Astrocyte of the cerebellum (primary cell): ENCODE data around the gene DACH1.

ENCODE experiments used
- DNase-seq: peaks from one replicate; pipeline ENCODE4 v3.0.0-alpha.2; 2011; ENCODE audit warnings: low read depth
- H3K4me3 ChIP-seq: 2 replicates; pipeline ENCODE4 v1.5.1; 2011; ENCODE audit warnings: mild to moderate bottlenecking, low read depth, low read length, moderate library complexity
- in situ Hi-C: cut with HindIII; loops from 2 replicates; pipeline ENCODE4 v1.10.0; 2017; ENCODE audit warnings: low sequenced_read_pairs
- TF ChIP-seq, protein P1 (sequence below): IDR thresholded peaks from 2 replicates; pipeline ENCODE4 v1.5.1; 2012; ENCODE audit warnings: low read length, low read depth, moderate library complexity, mild to moderate bottlenecking; ENCODE audit errors: missing control alignments

Gene DACH1

DNA sequence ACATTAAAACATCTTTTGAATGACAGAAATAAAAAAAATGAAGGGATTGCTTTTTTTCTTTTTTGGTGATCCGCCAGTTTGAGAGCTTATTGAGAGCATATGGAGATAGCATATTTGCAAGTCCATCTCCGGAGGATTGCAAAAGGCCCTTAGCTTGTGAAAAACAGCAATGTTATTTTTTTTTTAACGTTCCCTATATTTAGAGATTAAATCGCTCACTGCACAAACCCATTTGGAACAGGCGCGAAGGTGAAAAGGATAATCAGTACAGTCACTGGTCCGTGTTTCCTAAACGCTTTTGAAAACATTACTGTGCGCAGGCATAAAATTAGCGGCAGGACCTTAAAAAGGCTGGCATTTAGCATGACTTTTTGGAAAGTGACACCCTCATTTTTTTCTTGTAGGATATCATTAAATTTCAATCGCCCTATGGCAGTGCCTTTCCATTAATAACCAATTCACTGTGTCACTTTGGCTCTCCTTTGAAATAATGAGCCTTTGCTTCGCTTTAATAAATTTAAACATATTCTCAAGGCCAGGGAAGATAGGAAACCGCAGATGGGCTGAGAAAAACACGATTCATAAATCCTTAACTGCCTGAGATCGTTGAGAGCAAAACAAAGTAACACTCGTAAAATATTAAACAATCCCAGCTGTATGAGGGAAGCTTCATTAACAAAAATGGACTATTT lies 342.2 kb downstream of the DACH1 start:
- TF ChIP-seq, protein P1, sequence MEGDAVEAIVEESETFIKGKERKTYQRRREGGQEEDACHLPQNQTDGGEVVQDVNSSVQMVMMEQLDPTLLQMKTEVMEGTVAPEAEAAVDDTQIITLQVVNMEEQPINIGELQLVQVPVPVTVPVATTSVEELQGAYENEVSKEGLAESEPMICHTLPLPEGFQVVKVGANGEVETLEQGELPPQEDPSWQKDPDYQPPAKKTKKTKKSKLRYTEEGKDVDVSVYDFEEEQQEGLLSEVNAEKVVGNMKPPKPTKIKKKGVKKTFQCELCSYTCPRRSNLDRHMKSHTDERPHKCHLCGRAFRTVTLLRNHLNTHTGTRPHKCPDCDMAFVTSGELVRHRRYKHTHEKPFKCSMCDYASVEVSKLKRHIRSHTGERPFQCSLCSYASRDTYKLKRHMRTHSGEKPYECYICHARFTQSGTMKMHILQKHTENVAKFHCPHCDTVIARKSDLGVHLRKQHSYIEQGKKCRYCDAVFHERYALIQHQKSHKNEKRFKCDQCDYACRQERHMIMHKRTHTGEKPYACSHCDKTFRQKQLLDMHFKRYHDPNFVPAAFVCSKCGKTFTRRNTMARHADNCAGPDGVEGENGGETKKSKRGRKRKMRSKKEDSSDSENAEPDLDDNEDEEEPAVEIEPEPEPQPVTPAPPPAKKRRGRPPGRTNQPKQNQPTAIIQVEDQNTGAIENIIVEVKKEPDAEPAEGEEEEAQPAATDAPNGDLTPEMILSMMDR = no peak
- no peak for DNase-seq
- in situ Hi-C loops = no loop called here
- H3K4me3 ChIP-seq = no peak overlapping the region

DNA sequence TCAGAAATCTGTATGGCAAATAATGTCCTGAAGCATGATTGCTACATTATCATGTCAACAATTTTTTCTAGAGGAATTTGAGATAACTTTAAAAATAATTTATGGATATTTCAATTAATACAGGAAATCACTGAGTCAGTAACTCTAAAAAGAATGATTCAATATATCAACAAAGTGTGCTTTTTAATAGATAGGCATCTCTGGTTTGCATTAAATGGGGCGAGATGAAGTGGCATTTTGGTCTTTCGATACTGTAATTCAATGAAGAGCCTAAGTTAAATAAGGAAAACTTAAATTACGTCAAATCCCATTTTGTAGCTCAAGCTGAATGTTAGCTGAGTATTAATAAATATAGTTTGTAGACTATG lies 342.8 kb downstream of the DACH1 start:
- no peak overlapping the region for H3K4me3 ChIP-seq
- TF ChIP-seq, protein P1 = no peak
- DNase-seq = no peak
- in situ Hi-C loops = no loop called here

DNA sequence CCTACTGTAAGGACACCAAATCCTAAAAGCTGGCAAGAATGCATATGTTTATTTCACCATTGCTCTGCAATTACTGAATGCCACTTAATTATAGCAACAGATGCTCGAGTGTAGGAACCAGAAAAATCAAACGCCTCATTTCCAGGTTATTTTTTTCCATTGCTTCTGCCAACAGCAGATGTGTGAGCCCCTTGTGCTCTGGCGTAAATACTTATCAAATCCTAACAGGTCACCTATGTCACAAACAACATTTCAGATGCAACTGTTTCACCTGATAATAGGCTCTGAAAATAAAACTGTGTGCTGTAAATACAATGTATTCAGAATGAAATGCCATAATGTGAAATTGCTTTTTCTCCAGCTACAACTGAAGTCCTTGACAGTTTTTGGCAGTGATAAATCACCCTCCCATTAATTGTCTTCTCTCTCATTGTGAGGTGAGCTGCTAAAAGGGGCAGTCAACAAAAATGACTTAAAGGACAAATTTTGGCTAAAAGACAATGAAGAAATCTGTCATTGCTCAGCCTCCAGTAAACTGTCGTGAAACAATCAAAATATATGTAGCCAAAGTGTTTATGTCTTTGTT lies 344.0 kb downstream of the DACH1 start:
- H3K4me3 ChIP-seq = no peak overlapping the region
- DNase-seq = no peak
- TF ChIP-seq, protein P1 = no peak
- in situ Hi-C loops = no loop called here

DNA sequence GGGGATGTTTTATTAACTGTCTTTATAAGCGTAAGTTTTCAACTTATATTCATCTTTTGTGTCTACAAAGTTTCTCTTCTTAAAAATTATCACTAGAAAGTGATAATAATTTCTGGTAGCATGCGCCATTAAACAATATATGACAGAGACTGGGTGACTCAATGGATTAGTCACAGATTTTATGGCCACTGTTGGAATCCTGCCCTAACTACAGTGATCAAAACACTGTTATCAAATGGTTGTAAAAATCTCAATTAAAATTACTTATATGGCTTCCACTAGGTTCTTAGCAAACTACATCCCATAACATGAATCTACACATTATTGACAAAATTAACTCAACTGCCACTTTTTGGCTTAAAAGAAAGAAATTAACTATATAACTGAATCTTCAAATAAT lies 350.0 kb downstream of the DACH1 start:
- TF ChIP-seq, protein P1 = no peak
- DNase-seq = no peak
- in situ Hi-C loops = no loop called here
- no peak overlapping the region for H3K4me3 ChIP-seq

DNA sequence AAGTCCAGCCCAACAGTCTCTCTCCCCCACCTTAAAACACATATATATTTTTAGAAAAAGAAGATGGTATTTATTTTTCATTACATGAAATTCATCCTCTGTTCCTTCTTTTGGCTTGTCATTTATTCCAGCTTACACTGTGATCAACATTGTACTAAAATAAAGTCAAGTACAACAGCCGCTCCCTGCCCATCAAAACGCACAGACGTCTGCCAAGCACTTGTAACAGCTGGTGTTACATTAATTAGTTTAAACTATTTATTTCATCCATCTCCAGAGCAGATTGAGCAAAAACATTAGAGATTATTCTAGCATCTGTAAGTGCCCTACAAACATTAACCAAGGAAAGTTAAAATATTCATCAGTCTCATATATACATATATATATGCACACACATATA lies 350.5 kb downstream of the DACH1 start:
- H3K4me3 ChIP-seq = no peak overlapping the region
- TF ChIP-seq, protein P1 = no peak
- DNase-seq = no peak
- in situ Hi-C loops = no loop called here

DNA sequence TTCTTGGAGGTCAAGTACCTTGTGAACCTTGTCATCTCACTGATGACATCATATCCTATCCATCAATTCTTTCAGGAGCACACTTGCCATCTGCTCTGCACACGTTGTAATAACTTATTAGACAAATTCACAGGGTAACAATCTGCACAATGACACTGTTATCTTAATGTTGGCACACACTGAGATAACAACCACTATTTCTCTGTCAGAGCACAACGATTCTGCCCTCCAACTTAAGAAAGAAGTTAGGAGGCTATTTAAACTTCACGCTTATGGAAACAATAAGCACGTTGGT lies 351.3 kb downstream of the DACH1 start:
- DNase-seq = no peak
- no peak overlapping the region for H3K4me3 ChIP-seq
- TF ChIP-seq, protein P1 = no peak
- in situ Hi-C loops = no loop called here
